Measurements from ENCODE around the gene RCHY1. TPM values are rescaled to one million over a fixed set of nuclear protein-coding genes. Genes with fewer than 3 reads are reported as not detected.

Gene RCHY1
- total RNA-seq, 1 experiment from 2014 or later = 31.1 TPM

Other genes with a start within 250 kb of the RCHY1 start
- gene THAP6, start 70 bp upstream of the RCHY1 start, total RNA-seq (2014; rRNA removed) = 16.5 and 18.5 TPM in 2 replicates
- not detected in 2 replicates for gene ODAPH, start 41.7 kb upstream of the RCHY1 start, total RNA-seq (2014; rRNA removed)
- gene CDKL2, start 116.1 kb upstream of the RCHY1 start, total RNA-seq (2014; rRNA removed) = 0.06 and 1.0 TPM in 2 replicates
- gene G3BP2, start 159.0 kb upstream of the RCHY1 start, total RNA-seq (2014; rRNA removed) = 181 and 184 TPM in 2 replicates
- gene USO1, start 210.2 kb upstream of the RCHY1 start, total RNA-seq (2014; rRNA removed) = 81.7 and 94.9 TPM in 2 replicates